Stimulated activated CD4-positive, alpha-beta T cell treated with anti-CD3 and anti-CD28 coated beads, Interleukin-15, amount 100 ng/mL, for 24 hours (primary cell): ENCODE measurements around the gene RDH5.
"Not testable (repeated sequence)": the region's sequence is repeated elsewhere in the genome, so short reads cannot be mapped to it uniquely, and the experiment has no call there.

Experiments used
- DNase-seq: peaks from one replicate; pipeline ENCODE4 v3.0.0-alpha.2; 2020

Gene RDH5

GRCh38 chr12:55748230-55748993, 28.2 kb downstream of the RDH5 start:
- no peak for DNase-seq

GRCh38 chr12:55755246-55755645, 35.1 kb downstream of the RDH5 start:
- no peak for DNase-seq

GRCh38 chr12:55757701-55758100, 37.5 kb downstream of the RDH5 start:
- no peak for DNase-seq

GRCh38 chr12:55758575-55758974, 38.4 kb downstream of the RDH5 start:
- DNase-seq = not testable (repeated sequence)

GRCh38 chr12:55760663-55761062, 40.5 kb downstream of the RDH5 start:
- DNase-seq = peak; percentile 66

- DNase-seq = no peak
Measured at GRCh38 chr12:55762646-55763045, 42.5 kb downstream of the RDH5 start.

GRCh38 chr12:55765736-55766290, 45.6 kb downstream of the RDH5 start:
- DNase-seq = no peak

GRCh38 chr12:55767156-55767555, 47.0 kb downstream of the RDH5 start:
- no peak for DNase-seq

GRCh38 chr12:55771736-55772135, 51.5 kb downstream of the RDH5 start:
- no peak for DNase-seq
